H1 (cell line): ENCODE results near the gene ATR. TPM values are rescaled to one million over a fixed set of nuclear protein-coding genes. Genes with fewer than 3 reads are reported as not detected.

Experiments
- GTF2F1 ChIP-seq: IDR thresholded peaks from 2 replicates; pipeline ENCODE4 v1.6.1; 2012; ENCODE audit warnings: low read depth, low read length, improper control_type of control experiment, borderline replicate concordance
- NRF1 ChIP-seq: IDR thresholded peaks from 2 replicates; pipeline ENCODE4 v1.6.1; 2011; ENCODE audit warnings: mild to moderate bottlenecking, low read depth, low read length, improper control_type of control experiment
- RNF2 ChIP-seq: fragments of 200-900, 300-1000 bp; sonication (generic); IDR thresholded peaks from 2 replicates; pipeline ENCODE4 v1.7.1; 2016; ENCODE audit warnings: borderline replicate concordance, low read depth, mild to moderate bottlenecking, antibody characterized with exemption, low read length; ENCODE audit not compliant: poor library complexity, severe bottlenecking; ENCODE audit errors: missing control alignments
- polyA plus RNA-seq, 7 experiments: library from polyadenylated mRNA; depleted of rRNA in 3 of 7; stranded (reverse) in 5 of 7; unstranded in 2 of 7; fragments of >200 nt in 5 of 7; fragments of 200-250 nt in 2 of 7; gene quantifications; 1 replicate in 5 of 7; 2 replicates in 1 of 7; 4 replicates in 1 of 7; pipeline versions ENCODE4 v1.2.1 to v1.2.3, GENCODE V29; 2011 to 2013; ENCODE audit warnings: missing spikeins in 2 of 7, mixed read lengths in 2 of 7
- total RNA-seq: library from RNA; stranded (reverse); fragmentation: NEBNext Ultra II Directional; extraction: Animal tissue kit (Norgen Biotek cat#: 25700); gene quantifications from 2 replicates; pipeline ENCODE4 v1.2.1, GENCODE V29; 2021

Gene ATR
- total and polyA plus RNA-seq, 2 of the 8 experiments (the other 6 are each of a cell fraction or from before 2014, with no cell fraction given) = 8.4 to 23.2 TPM

DNA sequence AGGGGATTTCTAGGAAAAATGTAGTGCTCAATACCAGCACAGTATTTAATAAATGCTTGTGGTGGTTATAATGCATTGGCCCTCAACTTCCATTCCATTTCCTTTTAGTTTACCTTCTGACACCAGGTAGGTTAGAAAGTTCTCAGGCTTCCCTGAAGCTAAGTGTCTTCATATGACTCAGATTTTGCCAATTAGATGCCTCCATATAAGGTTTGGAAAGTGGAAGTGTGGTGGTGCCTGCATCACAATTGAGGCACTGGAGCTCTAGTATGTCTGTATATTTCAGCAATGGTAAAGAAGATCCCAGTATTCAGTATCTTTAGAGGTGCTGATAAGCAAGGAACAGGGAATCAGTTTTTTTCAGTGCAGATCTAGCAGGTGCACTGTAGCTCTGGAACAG lies 149.0 kb downstream of the ATR start (continued):
- TF ChIP-seq RNF2 = no peak
- no peak for TF ChIP-seq NRF1
- no peak for TF ChIP-seq GTF2F1
- TF ChIP-seq, all 59 proteins: peak for 0
